WERI-Rb-1 (cell line): ENCODE results near the gene YY1.

Source experiments
- DNase-seq: peaks from one replicate; pipeline ENCODE4 v3.0.0-alpha.2; 2020
- H3K27ac ChIP-seq: fragments of 250-450 bp; sonication (Bioruptor Pico); 2 replicates; pipeline ENCODE4 v1.5.1; 2020; ENCODE audit warnings: mild to moderate bottlenecking, moderate library complexity
- H3K27me3 ChIP-seq: fragments of 250-450 bp; sonication (Bioruptor Pico); 2 replicates; pipeline ENCODE4 v1.5.1; 2021; ENCODE audit warnings: mild to moderate bottlenecking, low read depth, moderate library complexity; ENCODE audit not compliant: insufficient read depth, severe bottlenecking
- H3K36me3 ChIP-seq: fragments of 250-450 bp; sonication (Bioruptor Pico); 2 replicates; pipeline ENCODE4 v1.5.1; 2020; ENCODE audit warnings: mild to moderate bottlenecking, moderate library complexity
- H3K4me3 ChIP-seq: 2 replicates; pipeline ENCODE4 v1.5.1; 2011; ENCODE audit warnings: low read depth, mild to moderate bottlenecking, control low read depth, low read length
- H3K9me3 ChIP-seq: fragments of 250-450 bp; sonication (Bioruptor Pico); 2 replicates; pipeline ENCODE4 v1.5.1; 2021; ENCODE audit warnings: mild to moderate bottlenecking, moderate library complexity; ENCODE audit not compliant: severe bottlenecking
- TF ChIP-seq, protein P1 (sequence below): IDR thresholded peaks from 2 replicates; pipeline ENCODE4 v1.5.1; 2011; ENCODE audit warnings: low read depth, mild to moderate bottlenecking, control low read depth, inconsistent platforms, low read length

Gene YY1

DNA sequence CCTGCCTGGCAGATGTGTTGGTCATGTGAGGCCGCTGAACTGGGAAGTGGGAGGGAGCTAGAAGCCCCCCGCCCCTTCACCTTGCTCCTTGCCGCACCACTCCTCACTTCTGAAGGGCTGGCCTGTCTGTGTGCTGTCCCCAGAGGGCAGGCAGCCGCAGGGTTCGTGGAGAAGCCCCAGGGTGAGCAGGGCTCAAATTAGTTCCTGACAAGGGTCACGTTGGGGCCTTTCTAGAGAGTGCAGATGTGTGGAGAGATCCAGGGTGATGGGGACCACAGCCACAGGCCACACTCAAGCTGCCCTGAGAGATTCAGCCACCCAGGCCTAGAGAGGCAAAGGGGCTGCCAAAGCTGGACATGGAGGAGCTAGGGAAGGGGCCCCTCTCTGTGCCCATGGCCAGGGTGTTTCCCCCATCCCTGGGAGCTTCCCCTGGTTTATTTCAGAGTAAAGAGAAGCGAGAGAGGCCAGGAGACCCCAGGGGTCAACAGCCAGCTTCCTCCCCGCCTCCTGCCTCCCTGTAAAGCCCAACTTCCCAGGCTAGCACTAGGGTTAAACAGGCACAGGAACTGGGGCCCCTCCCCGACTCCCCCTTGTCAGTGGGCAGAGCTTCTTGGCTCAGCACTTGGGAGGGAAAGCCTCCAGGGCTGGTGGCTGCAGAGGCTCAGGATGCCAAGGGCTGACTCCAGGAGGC is 51.1 kb downstream of the YY1 start:
- H3K36me3 ChIP-seq, result peaks cover 29% of the 10 kb centered on the region
- no peak overlapping the region for H3K4me3 ChIP-seq
- no peaks in the 10 kb centered on the region for H3K9me3 ChIP-seq
- TF ChIP-seq, protein P1, sequence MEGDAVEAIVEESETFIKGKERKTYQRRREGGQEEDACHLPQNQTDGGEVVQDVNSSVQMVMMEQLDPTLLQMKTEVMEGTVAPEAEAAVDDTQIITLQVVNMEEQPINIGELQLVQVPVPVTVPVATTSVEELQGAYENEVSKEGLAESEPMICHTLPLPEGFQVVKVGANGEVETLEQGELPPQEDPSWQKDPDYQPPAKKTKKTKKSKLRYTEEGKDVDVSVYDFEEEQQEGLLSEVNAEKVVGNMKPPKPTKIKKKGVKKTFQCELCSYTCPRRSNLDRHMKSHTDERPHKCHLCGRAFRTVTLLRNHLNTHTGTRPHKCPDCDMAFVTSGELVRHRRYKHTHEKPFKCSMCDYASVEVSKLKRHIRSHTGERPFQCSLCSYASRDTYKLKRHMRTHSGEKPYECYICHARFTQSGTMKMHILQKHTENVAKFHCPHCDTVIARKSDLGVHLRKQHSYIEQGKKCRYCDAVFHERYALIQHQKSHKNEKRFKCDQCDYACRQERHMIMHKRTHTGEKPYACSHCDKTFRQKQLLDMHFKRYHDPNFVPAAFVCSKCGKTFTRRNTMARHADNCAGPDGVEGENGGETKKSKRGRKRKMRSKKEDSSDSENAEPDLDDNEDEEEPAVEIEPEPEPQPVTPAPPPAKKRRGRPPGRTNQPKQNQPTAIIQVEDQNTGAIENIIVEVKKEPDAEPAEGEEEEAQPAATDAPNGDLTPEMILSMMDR, result no peak
- no peaks in the 10 kb centered on the region for H3K27me3 ChIP-seq
- DNase-seq, result no peak
- H3K27ac ChIP-seq, result no peak overlapping the region

GRCh38 chr14:100290607-100291304 is 51.8 kb downstream of the YY1 start:
- TF ChIP-seq, protein P1, result no peak
- H3K27ac ChIP-seq, result no peak overlapping the region
- H3K27me3 ChIP-seq, result no peaks in the 10 kb centered on the region
- H3K4me3 ChIP-seq, result no peak overlapping the region
- H3K36me3 ChIP-seq, result peaks cover 29% of the 10 kb centered on the region
- no peaks in the 10 kb centered on the region for H3K9me3 ChIP-seq
- DNase-seq, result no peak

DNA sequence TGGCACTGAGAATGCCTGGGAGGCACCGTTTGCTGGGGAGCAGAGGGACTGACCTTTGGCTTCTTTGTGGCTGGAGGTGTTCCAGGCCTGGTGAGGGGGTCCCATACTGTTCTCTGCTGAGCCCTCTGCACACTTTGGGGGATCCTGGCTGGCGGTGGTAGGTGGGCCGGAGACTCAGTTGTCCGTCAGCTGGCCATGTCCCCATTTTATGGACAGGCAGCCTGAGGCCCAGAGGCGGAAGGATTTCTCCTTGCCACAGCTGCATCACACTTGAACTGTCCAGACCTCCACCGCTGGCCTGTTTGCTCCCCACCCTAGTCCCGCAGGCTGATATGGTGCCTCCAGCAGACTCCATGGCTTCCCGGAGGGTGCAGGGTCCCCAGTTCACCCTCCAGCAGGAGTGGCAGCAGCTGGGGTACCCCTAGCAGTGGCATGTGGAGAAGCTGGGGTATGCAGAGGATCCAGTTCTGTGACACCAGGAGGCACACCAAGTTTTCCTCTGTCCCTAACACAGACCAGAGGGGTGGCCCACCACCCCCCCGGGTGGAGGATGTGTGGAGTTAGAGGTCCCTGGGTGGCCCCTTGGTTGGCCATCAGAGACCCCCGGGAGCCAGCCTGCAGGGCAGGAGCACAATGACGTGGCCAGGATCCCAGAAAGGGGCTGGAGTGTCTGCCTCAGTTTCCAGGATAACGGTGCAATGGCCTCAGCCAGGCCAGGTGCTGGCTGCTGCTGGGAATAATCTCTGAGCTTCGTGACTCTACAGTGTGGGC is 52.5 kb downstream of the YY1 start:
- Histone ChIP-seq H3K27ac (no peak overlapping the region), H3K9me3 (no peaks in the 10 kb centered on the region), H3K36me3 (peaks cover 29% of the 10 kb centered on the region), H3K27me3 (no peaks in the 10 kb centered on the region), H3K4me3 (no peak overlapping the region)
- TF ChIP-seq, protein P1, result no peak
- no peak for DNase-seq

- H3K4me3 ChIP-seq, result no peak overlapping the region
- H3K9me3 ChIP-seq, result no peaks in the 10 kb centered on the region
- H3K36me3 ChIP-seq, result peaks cover 32% of the 10 kb centered on the region
- TF ChIP-seq, protein P1, result no peak
- H3K27me3 ChIP-seq, result no peaks in the 10 kb centered on the region
- no peak for DNase-seq
- H3K27ac ChIP-seq, result no peak overlapping the region
Measured at GRCh38 chr14:100292301-100292775, 53.4 kb downstream of the YY1 start.

DNA sequence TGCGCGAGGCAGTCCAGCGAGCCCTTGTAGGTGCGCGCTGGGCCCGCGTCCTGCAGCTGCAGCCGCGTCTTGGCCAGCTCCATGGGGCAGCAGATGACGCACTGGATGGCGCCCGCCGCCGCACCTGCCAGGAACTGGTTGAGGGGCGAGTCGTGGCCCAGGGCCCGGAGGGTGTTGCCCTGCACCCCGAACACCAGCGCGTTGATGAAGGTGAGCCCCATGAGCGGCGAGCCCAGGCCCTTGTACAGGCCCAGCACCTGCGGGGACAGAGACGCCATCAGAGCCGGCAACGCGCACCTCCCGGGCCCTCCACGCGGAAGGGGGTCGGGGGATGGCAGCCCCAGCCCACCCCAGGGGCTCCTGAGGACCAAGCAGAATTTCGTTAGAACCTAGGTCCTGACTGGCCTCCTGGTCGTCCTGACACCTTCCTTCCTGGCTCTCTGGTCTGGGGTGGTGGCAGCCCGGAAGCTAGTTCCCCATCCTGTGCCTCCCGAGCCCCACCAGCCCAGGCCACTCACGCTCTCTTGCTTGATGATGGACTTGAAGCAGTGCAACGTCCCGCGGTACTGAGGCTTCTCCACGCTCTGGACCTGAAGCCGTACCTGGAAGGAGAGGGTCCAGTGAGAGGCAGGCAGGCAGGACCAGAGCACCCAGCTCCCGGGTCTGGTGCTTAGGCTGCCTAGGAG is 54.0 kb downstream of the YY1 start:
- no peak overlapping the region for H3K27ac ChIP-seq
- H3K36me3 ChIP-seq, result peaks cover 33% of the 10 kb centered on the region

More for the DNA sequence above, 54.0 kb downstream of the YY1 start:
- Histone ChIP-seq H3K4me3 (no peak overlapping the region), H3K9me3 (no peaks in the 10 kb centered on the region), H3K27me3 (no peaks in the 10 kb centered on the region)
- no peak for DNase-seq
- TF ChIP-seq, protein P1, result no peak
